Activated CD4-positive, alpha-beta memory T cell treated with anti-CD3 and anti-CD28 coated beads, Interleukin-2, amount 10 ng/mL, durations not matched to agents 7 days and 5 days (primary cell): ENCODE data around the gene GPATCH8. TPM values are rescaled to one million over a fixed set of nuclear protein-coding genes. Genes with fewer than 3 reads are reported as not detected.

ENCODE experiments used
- CTCF ChIA-PET: fragments of 350-600 bp; sonication (Branson Sonifier 250); formaldehyde crosslinking; loops from one replicate; lab custom pipeline; 2021; ENCODE audit warnings: antibody characterized with exemption, inconsistent platforms; lab: Charles Lee
- POLR2A ChIA-PET: fragments of 350-600 bp; sonication (Branson Sonifier 250); formaldehyde crosslinking; loops from one replicate; lab custom pipeline; 2021; ENCODE audit warnings: antibody characterized with exemption; lab: Charles Lee
- DNase-seq: peaks from one replicate; pipeline ENCODE4 v3.0.0-alpha.2; 2020
- H3K27ac Mint-ChIP-seq: one replicate; pipeline ENCODE4 v1.8.0; 2021; ENCODE audit warnings: mild to moderate bottlenecking, mixed read lengths
- H3K27me3 Mint-ChIP-seq: one replicate; pipeline ENCODE4 v1.8.0; 2021; ENCODE audit warnings: mixed read lengths
- H3K36me3 Mint-ChIP-seq: one replicate; pipeline ENCODE4 v1.8.0; 2021; ENCODE audit warnings: low read depth, mixed read lengths
- H3K4me1 Mint-ChIP-seq: one replicate; pipeline ENCODE4 v1.8.0; 2021; ENCODE audit warnings: mixed read lengths
- H3K4me3 Mint-ChIP-seq: one replicate; pipeline ENCODE4 v1.8.0; 2021; ENCODE audit warnings: mild to moderate bottlenecking, mixed read lengths
- H3K9me3 Mint-ChIP-seq: one replicate; pipeline ENCODE4 v1.8.0; 2021; ENCODE audit warnings: mixed read lengths
- total RNA-seq, 2 experiments: library from RNA; stranded (reverse); gene quantifications; one replicate each; pipeline ENCODE4 v1.2.3, GENCODE V29; 2021

The GPATCH8 gene
- total RNA-seq, 2 experiments from 2014 or later: 38.7 to 43.0 TPM

DNA sequence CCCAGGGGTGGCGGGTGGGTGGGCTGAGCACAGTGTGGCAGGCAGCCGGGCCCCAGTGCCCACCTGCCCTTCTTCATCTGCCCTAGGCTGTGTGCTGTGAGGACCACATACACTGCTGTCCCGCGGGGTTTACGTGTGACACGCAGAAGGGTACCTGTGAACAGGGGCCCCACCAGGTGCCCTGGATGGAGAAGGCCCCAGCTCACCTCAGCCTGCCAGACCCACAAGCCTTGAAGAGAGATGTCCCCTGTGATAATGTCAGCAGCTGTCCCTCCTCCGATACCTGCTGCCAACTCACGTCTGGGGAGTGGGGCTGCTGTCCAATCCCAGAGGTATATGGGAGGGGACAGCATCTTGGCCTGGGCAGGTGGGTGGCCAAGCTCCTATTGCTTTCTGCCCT lies 151.7 kb downstream of the GPATCH8 start:
- Mint-ChIP-seq H3K4me3 (no peak overlapping the region), H3K36me3 (peaks cover 13% of the 10 kb centered on the region), H3K4me1 (peaks cover 16% of the 10 kb centered on the region), H3K9me3 (no peaks in the 10 kb centered on the region), H3K27ac (no peak overlapping the region), H3K27me3 (peaks cover 12% of the 10 kb centered on the region)
- DNase-seq: no peak
- ChIA-PET CTCF (interaction anchor here (0.6 to 2.9 kb wide), 7 partner anchors 10 to 1009 kb away, joined by 3 to 11 read pairs (median 3); no protein-coding TSS in a partner anchor), POLR2A (interaction anchor here (0.5 to 1.3 kb wide), 5 partner anchors 64 to 166 kb away, joined by 3 to 4 read pairs (median 3); no protein-coding TSS in a partner anchor)

DNA sequence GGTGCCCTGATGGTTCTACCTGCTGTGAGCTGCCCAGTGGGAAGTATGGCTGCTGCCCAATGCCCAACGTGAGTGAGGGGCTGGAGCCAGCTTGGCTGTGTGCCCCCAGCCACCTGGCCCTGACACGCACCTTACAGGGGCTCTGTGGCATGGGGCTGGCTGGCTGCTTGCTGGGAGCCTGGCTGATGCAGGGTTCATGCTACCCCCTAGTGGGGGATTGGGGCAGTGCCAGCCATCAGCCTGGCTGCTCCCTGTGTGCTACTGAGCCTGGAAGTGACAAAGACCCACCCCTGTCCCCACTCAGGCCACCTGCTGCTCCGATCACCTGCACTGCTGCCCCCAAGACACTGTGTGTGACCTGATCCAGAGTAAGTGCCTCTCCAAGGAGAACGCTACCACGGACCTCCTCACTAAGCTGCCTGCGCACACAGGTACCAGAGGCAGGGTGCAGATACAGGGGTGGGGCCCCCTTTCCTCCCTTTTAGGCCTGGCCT lies 152.4 kb downstream of the GPATCH8 start:
- ChIA-PET CTCF (interaction anchor here (0.6 to 2.9 kb wide), 9 partner anchors 12 to 1010 kb away, joined by 3 to 11 read pairs (median 3); partner anchors contain the start of gene FAM171A2), POLR2A (interaction anchor here (0.9 to 1.3 kb wide), 3 partner anchors 129 to 147 kb away, joined by 3 to 4 read pairs (median 3); no protein-coding TSS in a partner anchor)
- peak; percentile 75 for DNase-seq
- H3K27ac Mint-ChIP-seq: no peak overlapping the region
- no peak overlapping the region for H3K4me3 Mint-ChIP-seq
- peaks cover 13% of the 10 kb centered on the region for H3K36me3 Mint-ChIP-seq
- peaks cover 10% of the 10 kb centered on the region for H3K27me3 Mint-ChIP-seq
- H3K9me3 Mint-ChIP-seq: no peaks in the 10 kb centered on the region
- H3K4me1 Mint-ChIP-seq: peaks cover 23% of the 10 kb centered on the region

DNA sequence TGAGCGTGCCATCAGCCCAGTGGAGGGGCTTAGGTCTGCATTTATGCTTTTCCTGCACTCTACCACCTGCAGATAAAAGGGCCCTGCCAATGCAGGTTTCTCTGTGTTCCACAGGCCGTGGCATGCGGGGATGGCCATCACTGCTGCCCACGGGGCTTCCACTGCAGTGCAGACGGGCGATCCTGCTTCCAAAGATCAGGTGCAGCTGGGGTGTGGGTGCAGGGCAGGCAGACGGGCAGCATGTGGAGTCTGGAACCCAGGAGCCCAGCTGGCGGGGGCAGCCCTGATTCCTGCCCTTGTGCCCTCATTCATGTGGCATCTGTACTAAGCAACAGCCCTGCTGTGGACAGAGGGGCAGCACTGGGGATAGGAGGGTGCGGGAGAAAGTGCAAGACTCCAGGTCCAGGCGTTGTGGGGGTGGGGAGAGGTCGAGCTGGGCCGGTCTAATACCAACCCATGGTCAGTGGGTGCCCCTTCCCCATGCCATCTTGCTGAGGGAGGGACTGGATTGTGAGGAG lies 153.6 kb downstream of the GPATCH8 start:
- ChIA-PET POLR2A (interaction anchor here (0.7 to 1.2 kb wide), 4 partner anchors 17 to 164 kb away, joined by 3 to 5 read pairs (median 4); partner anchors contain the start of gene ATXN7L3), CTCF (interaction anchor here (0.8 to 2.9 kb wide), 4 partner anchors 19 to 165 kb away, joined by 3 to 11 read pairs (median 6); no protein-coding TSS in a partner anchor)
- Mint-ChIP-seq H3K27me3 (peaks cover 5% of the 10 kb centered on the region), H3K4me3 (no peak overlapping the region), H3K36me3 (peaks cover 13% of the 10 kb centered on the region), H3K27ac (no peak overlapping the region), H3K4me1 (peaks cover 33% of the 10 kb centered on the region), H3K9me3 (no peaks in the 10 kb centered on the region)
- no peak for DNase-seq

DNA sequence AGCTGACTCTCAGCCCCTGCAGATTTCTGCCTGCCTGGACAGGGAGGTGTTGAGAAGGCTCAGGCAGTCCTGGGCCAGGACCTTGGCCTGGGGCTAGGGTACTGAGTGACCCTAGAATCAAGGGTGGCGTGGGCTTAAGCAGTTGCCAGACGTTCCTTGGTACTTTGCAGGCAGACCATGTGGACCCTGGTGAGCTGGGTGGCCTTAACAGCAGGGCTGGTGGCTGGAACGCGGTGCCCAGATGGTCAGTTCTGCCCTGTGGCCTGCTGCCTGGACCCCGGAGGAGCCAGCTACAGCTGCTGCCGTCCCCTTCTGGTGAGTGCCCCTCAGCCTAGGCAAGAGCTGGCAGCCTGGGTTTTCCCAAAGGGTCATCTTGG lies 154.2 kb downstream of the GPATCH8 start:
- Mint-ChIP-seq H3K4me3 (no peak overlapping the region), H3K9me3 (no peaks in the 10 kb centered on the region), H3K27me3 (peaks cover 5% of the 10 kb centered on the region), H3K27ac (no peak overlapping the region), H3K36me3 (peaks cover 13% of the 10 kb centered on the region), H3K4me1 (peaks cover 33% of the 10 kb centered on the region)
- CTCF ChIA-PET: interaction anchor here (2.4 to 2.9 kb wide), 2 partner anchors 9 to 139 kb away, joined by 6 to 9 read pairs; no protein-coding TSS in a partner anchor
- DNase-seq: no peak
- POLR2A ChIA-PET: interaction anchor here (0.7 to 1.2 kb wide), 2 partner anchors 16 to 149 kb away, joined by 4 to 5 read pairs; partner anchors contain the start of gene ATXN7L3

DNA sequence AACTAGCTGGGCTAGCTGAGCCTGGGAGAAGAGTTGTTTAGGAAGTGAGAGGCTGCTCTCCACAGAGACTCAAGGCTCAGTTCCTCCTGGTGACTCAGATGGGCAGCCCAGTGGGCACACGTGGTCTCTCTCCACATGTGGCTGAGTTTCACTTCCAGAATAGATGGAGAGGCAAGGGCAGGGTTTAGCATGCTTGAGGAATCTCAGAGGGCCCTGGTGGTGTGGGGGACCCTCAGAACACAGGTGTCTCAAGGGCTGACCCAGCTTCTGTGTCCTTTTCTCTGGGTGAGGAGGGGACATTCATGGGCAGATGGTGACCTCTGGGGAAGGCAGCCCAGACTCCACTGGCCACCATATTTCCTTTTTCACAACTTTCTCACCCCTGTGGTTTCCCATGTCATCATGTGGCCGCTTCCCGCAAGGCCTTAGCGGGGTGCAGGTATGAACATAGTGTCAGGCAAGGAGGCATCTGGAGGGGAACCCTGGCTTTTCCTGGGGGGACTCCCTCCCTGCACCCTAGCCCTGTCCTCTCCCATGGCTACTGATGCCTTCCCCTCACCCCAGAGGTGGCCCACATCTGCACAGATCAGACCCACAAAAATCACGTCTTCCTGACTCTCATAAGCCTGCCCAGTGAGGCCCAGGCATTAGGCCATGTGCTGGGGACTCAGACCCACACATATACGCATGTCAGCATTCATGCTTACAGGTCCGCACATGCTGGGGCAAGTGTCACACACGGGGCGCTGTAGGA lies 154.8 kb downstream of the GPATCH8 start:
- Mint-ChIP-seq H3K4me3 (no peak overlapping the region), H3K4me1 (peaks cover 33% of the 10 kb centered on the region), H3K27ac (no peak overlapping the region), H3K36me3 (peaks cover 13% of the 10 kb centered on the region), H3K9me3 (no peaks in the 10 kb centered on the region), H3K27me3 (peaks cover 5% of the 10 kb centered on the region)
- DNase-seq: no peak
- ChIA-PET POLR2A (interaction anchor here (0.7 to 1.0 kb wide), 2 partner anchors 128 to 138 kb away, joined by 3 to 6 read pairs; no protein-coding TSS in a partner anchor), CTCF (interaction anchor here (1.0 to 2.9 kb wide), 4 partner anchors 10 to 139 kb away, joined by 3 to 9 read pairs (median 6); no protein-coding TSS in a partner anchor)

Other genes starting within 250 kb of the GPATCH8 start
- gene SLC4A1, start 235.3 kb downstream of the GPATCH8 start, total RNA-seq: not detected
- under 1 TPM in 1 of 2 experiments, not detected in 1; 0.28 TPM for gene RUNDC3A, start 194.8 kb downstream of the GPATCH8 start, total RNA-seq
- 10 to 100 TPM; 72.6 to 77.0 TPM for gene SLC25A39, start 178.6 kb downstream of the GPATCH8 start, total RNA-seq
- 10 to 100 TPM; 87.8 to 98.4 TPM for gene GRN, start 158.1 kb downstream of the GPATCH8 start, total RNA-seq
- under 1 TPM in 1 of 2 experiments, not detected in 1; 0.10 TPM for gene FAM171A2, start 139.6 kb downstream of the GPATCH8 start, total RNA-seq
- under 1 TPM; 0.58 to 0.71 TPM for gene ITGA2B, start 113.8 kb downstream of the GPATCH8 start, total RNA-seq
- under 1 TPM; 0.10 to 0.25 TPM for gene FZD2, start 54.1 kb upstream of the GPATCH8 start, total RNA-seq
- gene MEIOC, start 153.1 kb upstream of the GPATCH8 start, total RNA-seq: under 1 TPM in 1 of 2 experiments, not detected in 1; 0.15 TPM
- gene CCDC43, start 186.4 kb upstream of the GPATCH8 start, total RNA-seq: 10 to 100 TPM; 22.0 to 22.8 TPM
- 10 to 100 TPM; 29.0 to 31.0 TPM for gene DBF4B, start 205.3 kb upstream of the GPATCH8 start, total RNA-seq